H1 (cell line): ENCODE measurements around the gene KCNJ2. TPM values are rescaled to one million over a fixed set of nuclear protein-coding genes. Genes with fewer than 3 reads are reported as not detected.

Experiments used
- CBX5 ChIP-seq: fragments of 300-800, 300-1000 bp; sonication (generic); IDR thresholded peaks from 2 replicates; pipeline ENCODE4 v1.7.1; 2016; ENCODE audit warnings: antibody characterized with exemption, low read length, low read depth
- CBX8 ChIP-seq: fragments of 300-800, 300-1000 bp; sonication (generic); IDR thresholded peaks from 2 replicates; pipeline ENCODE4 v1.7.1; 2016; ENCODE audit warnings: low read depth, low read length, borderline replicate concordance
- GABPA ChIP-seq: IDR thresholded peaks from 2 replicates; pipeline ENCODE4 v1.6.1; 2011; ENCODE audit warnings: mild to moderate bottlenecking, low read length, moderate library complexity, borderline replicate concordance; ENCODE audit not compliant: insufficient read depth
- KDM4A ChIP-seq: IDR thresholded peaks from one replicate; pipeline ENCODE4 v1.7.1; 2012; ENCODE audit warnings: low read depth, mild to moderate bottlenecking, moderate library complexity, low read length, inconsistent platforms; ENCODE audit not compliant: severe bottlenecking
- PHF8 ChIP-seq: fragments of 200-600 bp; sonication (generic); conservative IDR thresholded peaks from 2 replicates; pipeline ENCODE4 v1.7.1; 2012; ENCODE audit warnings: low read depth, mild to moderate bottlenecking, inconsistent platforms, low read length, moderate library complexity
- polyA plus RNA-seq, 7 experiments: library from polyadenylated mRNA; depleted of rRNA in 3 of 7; stranded (reverse) in 5 of 7; unstranded in 2 of 7; fragments of >200 nt in 5 of 7; fragments of 200-250 nt in 2 of 7; gene quantifications; 1 replicate in 5 of 7; 2 replicates in 1 of 7; 4 replicates in 1 of 7; pipeline versions ENCODE4 v1.2.1 to v1.2.3, GENCODE V29; 2011 to 2013; ENCODE audit warnings: missing spikeins in 2 of 7, mixed read lengths in 2 of 7
- total RNA-seq: library from RNA; stranded (reverse); fragmentation: NEBNext Ultra II Directional; extraction: Animal tissue kit (Norgen Biotek cat#: 25700); gene quantifications from 2 replicates; pipeline ENCODE4 v1.2.1, GENCODE V29; 2021
- TF ChIP-seq, protein P1 (sequence below): IDR thresholded peaks from 2 replicates; pipeline ENCODE4 v1.6.1; 2012; ENCODE audit warnings: inconsistent platforms

Gene KCNJ2
- total and polyA plus RNA-seq, 2 of the 8 experiments (the other 6 are each of a cell fraction or from before 2014, with no cell fraction given), result 0.23 to 0.76 TPM

DNA sequence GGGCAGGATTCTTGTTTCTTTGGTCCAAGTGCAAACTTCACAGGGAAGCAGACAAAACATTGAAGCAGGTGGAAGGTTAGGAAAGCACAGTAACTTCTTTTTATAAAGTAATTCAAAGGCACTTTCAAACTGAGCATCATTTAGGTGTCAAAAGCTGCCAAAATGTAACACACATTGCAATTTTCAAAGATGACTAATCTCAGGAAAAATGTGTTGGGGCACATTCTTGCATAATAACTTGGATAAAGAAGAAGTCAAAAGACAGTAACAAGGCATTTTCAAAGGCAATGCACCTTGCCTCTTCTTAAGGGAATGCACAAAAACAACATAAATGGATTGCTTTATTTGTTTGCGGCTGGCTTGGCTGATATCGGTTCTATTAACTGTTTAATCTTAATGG lies 3.6 kb downstream of the KCNJ2 start (continued):
- TF ChIP-seq KDM4A, result no peak
- no peak for TF ChIP-seq GABPA
- no peak for TF ChIP-seq CBX8
- no peak for TF ChIP-seq CBX5
- TF ChIP-seq PHF8, result no peak
- TF ChIP-seq, protein P1, sequence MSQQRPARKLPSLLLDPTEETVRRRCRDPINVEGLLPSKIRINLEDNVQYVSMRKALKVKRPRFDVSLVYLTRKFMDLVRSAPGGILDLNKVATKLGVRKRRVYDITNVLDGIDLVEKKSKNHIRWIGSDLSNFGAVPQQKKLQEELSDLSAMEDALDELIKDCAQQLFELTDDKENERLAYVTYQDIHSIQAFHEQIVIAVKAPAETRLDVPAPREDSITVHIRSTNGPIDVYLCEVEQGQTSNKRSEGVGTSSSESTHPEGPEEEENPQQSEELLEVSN, result no peak
